ENCODE data around the gene PANX1. TPM values are rescaled to one million over a fixed set of nuclear protein-coding genes. Genes with fewer than 3 reads are reported as not detected.

The PANX1 gene
- total and polyA plus RNA-seq, 2 donors (not counting 1 experiment from before 2014, with no cell fraction given): 51.7 to 54.5 TPM

DNA sequence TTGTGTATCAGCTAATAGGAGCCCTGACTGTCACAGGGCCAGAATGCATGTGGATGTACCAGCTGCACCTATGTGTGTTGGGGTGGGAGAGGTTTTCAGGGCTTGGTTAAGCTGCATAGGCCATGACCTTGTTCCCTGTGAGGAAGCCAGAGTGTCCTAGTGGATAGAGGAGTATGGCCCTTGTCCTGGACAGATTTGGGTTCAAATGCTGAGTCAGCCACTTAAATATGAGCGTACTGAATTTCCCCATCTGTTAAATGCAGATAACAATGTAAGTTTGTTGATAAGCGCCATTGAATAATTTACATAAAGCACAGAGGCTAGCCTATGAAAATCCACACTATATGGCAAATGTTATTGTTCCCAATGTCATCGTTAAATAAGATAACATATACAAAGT, 74.4 kb downstream of the PANX1 start:
- Histone ChIP-seq H3K4me2 (ENCODE audit: extremely low read depth, insufficient read depth, low read length) (no peak overlapping the region), H3K9ac (ENCODE audit: insufficient read depth, low read length) (no peak overlapping the region), H3K79me2 (ENCODE audit: control insufficient read depth, insufficient read depth, low read length) (no peaks in the 10 kb centered on the region), H3K9me3 (ENCODE audit: control insufficient read depth, insufficient read depth, low read depth, low read length) (no peaks in the 10 kb centered on the region), H3K27me3 (ENCODE audit: control insufficient read depth, insufficient read depth, low read length) (no peaks in the 10 kb centered on the region), H4K20me1 (ENCODE audit: control insufficient read depth, extremely low read depth, insufficient read depth, low read length) (no peaks in the 10 kb centered on the region), H3K36me3 (ENCODE audit: control insufficient read depth, insufficient read depth, low read length) (no peaks in the 10 kb centered on the region), H3K27ac (ENCODE audit: insufficient read depth, low read length) (no peak overlapping the region), H2AFZ (ENCODE audit: low read length) (no peak overlapping the region), H3K4me1 (ENCODE audit: control insufficient read depth, extremely low read depth, insufficient read depth, low read length) (peaks cover 16% of the 10 kb centered on the region), H3K4me3 (replicated peaks in 1 of 4; ENCODE audit: control extremely low read depth in 1 of 4, insufficient read depth in 1 of 4, low read depth in 3 of 4, low read length in 4 of 4) (no peak overlapping the region)
- TF ChIP-seq, protein P1, sequence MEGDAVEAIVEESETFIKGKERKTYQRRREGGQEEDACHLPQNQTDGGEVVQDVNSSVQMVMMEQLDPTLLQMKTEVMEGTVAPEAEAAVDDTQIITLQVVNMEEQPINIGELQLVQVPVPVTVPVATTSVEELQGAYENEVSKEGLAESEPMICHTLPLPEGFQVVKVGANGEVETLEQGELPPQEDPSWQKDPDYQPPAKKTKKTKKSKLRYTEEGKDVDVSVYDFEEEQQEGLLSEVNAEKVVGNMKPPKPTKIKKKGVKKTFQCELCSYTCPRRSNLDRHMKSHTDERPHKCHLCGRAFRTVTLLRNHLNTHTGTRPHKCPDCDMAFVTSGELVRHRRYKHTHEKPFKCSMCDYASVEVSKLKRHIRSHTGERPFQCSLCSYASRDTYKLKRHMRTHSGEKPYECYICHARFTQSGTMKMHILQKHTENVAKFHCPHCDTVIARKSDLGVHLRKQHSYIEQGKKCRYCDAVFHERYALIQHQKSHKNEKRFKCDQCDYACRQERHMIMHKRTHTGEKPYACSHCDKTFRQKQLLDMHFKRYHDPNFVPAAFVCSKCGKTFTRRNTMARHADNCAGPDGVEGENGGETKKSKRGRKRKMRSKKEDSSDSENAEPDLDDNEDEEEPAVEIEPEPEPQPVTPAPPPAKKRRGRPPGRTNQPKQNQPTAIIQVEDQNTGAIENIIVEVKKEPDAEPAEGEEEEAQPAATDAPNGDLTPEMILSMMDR (conservative IDR thresholded peaks at IDR 0.05 in 1 of 2, IDR thresholded peaks at IDR 0.05 in 1 of 2; ENCODE audit: low read depth in 1 of 2, low read length in 2 of 2): no peak
- no peak for TF ChIP-seq EZH2 (IDR thresholded peaks at IDR 0.05; ENCODE audit: low read length, missing control alignments)
- DNase-seq (ENCODE audit: low read depth in 2 of 2): no peak

DNA sequence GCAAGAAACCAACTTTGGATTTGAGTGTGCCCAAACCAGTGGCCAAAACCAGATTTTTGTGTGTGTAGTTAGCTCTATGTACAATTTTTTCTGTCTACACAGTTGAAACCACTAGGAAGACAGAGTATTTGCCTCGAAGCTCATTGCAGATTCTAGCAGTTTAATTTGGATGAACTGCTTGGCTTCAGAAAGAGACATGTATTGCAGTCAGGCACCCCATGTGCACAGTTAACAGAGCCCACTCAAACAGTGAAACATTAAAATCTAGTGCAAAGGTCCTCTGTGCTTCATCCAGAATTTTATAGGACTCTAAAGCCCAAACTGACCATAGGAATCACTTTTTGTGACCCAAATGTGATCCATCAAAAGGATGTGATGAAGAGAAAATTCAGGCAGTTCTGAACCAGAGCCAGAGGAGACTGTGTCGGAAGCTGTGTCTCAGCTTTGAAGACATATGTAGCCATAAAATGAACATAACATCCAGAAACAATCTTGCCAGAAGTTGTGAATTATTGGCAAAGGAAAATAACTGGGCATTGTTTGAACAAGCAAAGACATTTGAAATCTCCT, 82.7 kb downstream of the PANX1 start:
- no peaks in the 10 kb centered on the region for H3K36me3 ChIP-seq (ENCODE audit: control insufficient read depth, insufficient read depth, low read length)
- DNase-seq (ENCODE audit: low read depth in 2 of 2): no peak
- no peak overlapping the region for H2AFZ ChIP-seq (ENCODE audit: low read length)
- H3K4me1 ChIP-seq (ENCODE audit: control insufficient read depth, extremely low read depth, insufficient read depth, low read length): no peaks in the 10 kb centered on the region
- no peak overlapping the region for H3K4me2 ChIP-seq (ENCODE audit: extremely low read depth, insufficient read depth, low read length)
- H3K27me3 ChIP-seq (ENCODE audit: control insufficient read depth, insufficient read depth, low read length): no peaks in the 10 kb centered on the region
- H3K9ac ChIP-seq (ENCODE audit: insufficient read depth, low read length): no peak overlapping the region
- no peaks in the 10 kb centered on the region for H3K79me2 ChIP-seq (ENCODE audit: control insufficient read depth, insufficient read depth, low read length)
- H3K4me3 ChIP-seq (replicated peaks in 1 of 4; ENCODE audit: control extremely low read depth in 1 of 4, insufficient read depth in 1 of 4, low read depth in 3 of 4, low read length in 4 of 4): no peak overlapping the region
- no peaks in the 10 kb centered on the region for H3K9me3 ChIP-seq (ENCODE audit: control insufficient read depth, insufficient read depth, low read depth, low read length)
- TF ChIP-seq EZH2 (IDR thresholded peaks at IDR 0.05; ENCODE audit: low read length, missing control alignments): no peak
- TF ChIP-seq, protein P1 (conservative IDR thresholded peaks at IDR 0.05 in 1 of 2, IDR thresholded peaks at IDR 0.05 in 1 of 2; ENCODE audit: low read depth in 1 of 2, low read length in 2 of 2): no peak
- no peak overlapping the region for H3K27ac ChIP-seq (ENCODE audit: insufficient read depth, low read length)
- H4K20me1 ChIP-seq (ENCODE audit: control insufficient read depth, extremely low read depth, insufficient read depth, low read length): no peaks in the 10 kb centered on the region

DNA sequence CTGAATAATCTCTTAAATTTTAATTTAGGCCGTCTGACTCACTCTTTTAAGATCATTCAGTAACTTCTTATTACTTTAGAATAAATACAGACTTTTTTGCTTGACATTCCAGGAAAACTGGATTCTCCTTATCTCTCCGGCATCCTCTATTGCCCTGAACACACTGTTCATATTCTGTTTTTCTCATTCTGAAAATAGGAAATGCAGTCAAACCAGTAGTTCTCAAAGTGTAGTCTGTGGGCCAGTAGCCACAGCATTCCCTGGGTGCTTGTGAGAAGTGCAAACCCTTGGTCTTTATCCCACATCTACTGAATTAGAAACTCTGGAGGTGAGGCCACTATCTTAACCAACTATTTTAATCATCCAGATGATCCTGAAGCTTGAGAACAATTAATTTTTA, 84.3 kb downstream of the PANX1 start:
- Histone ChIP-seq H3K9ac (ENCODE audit: insufficient read depth, low read length) (no peak overlapping the region), H3K36me3 (ENCODE audit: control insufficient read depth, insufficient read depth, low read length) (no peaks in the 10 kb centered on the region), H3K79me2 (ENCODE audit: control insufficient read depth, insufficient read depth, low read length) (no peaks in the 10 kb centered on the region), H3K27me3 (ENCODE audit: control insufficient read depth, insufficient read depth, low read length) (no peaks in the 10 kb centered on the region), H3K4me2 (ENCODE audit: extremely low read depth, insufficient read depth, low read length) (no peak overlapping the region), H3K27ac (ENCODE audit: insufficient read depth, low read length) (no peak overlapping the region), H4K20me1 (ENCODE audit: control insufficient read depth, extremely low read depth, insufficient read depth, low read length) (no peaks in the 10 kb centered on the region), H3K4me1 (ENCODE audit: control insufficient read depth, extremely low read depth, insufficient read depth, low read length) (no peaks in the 10 kb centered on the region), H3K4me3 (replicated peaks in 1 of 4; ENCODE audit: control extremely low read depth in 1 of 4, insufficient read depth in 1 of 4, low read depth in 3 of 4, low read length in 4 of 4) (no peak overlapping the region), H3K9me3 (ENCODE audit: control insufficient read depth, insufficient read depth, low read depth, low read length) (no peaks in the 10 kb centered on the region), H2AFZ (ENCODE audit: low read length) (no peak overlapping the region)
- TF ChIP-seq, protein P1 (conservative IDR thresholded peaks at IDR 0.05 in 1 of 2, IDR thresholded peaks at IDR 0.05 in 1 of 2; ENCODE audit: low read depth in 1 of 2, low read length in 2 of 2): no peak
- no peak for TF ChIP-seq EZH2 (IDR thresholded peaks at IDR 0.05; ENCODE audit: low read length, missing control alignments)
- no peak for DNase-seq (ENCODE audit: low read depth in 2 of 2)
